ENCODE measurements around the gene KIAA0825. TPM values are rescaled to one million over a fixed set of nuclear protein-coding genes. Genes with fewer than 3 reads are reported as not detected.
A peak's percentile ranks its signal among the peaks of the same experiment; 100 is the strongest.

Gene KIAA0825
- total RNA-seq, 1 experiment from 2014 or later: 1.9 TPM

GRCh38 chr5:94304146-94304545 is 314.3 kb downstream of the KIAA0825 start:
- Histone ChIP-seq H3K27me3 (replicated peaks) (no peaks in the 10 kb centered on the region), H3K4me1 (replicated peaks) (no peaks in the 10 kb centered on the region), H3K9me3 (replicated peaks) (no peaks in the 10 kb centered on the region), H3K4me3 (no peak overlapping the region), H3K27ac (no peak overlapping the region), H3K36me3 (no peaks in the 10 kb centered on the region)
- DNase-seq (ENCODE audit: low read depth in 1 of 2, low spot score in 2 of 2): no peak

DNA sequence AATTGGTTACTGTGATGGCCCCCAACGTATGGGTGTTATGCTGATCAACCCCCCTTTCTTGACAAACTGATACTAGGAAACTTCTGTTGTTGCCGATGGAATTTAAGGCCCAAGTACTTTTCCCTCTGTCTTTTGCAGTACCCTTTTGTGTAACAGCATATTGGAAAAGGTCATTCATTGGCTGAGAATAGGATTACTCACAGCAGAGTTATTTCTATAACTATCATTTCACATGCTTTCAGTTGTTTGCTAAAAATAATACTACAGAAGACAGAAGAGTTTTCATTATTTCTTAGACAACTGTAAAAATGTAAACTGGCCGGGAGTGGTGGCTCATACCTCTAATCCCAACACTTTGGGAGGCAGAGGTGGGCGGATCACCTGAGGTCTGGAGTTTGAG is 329.5 kb downstream of the KIAA0825 start:
- Histone ChIP-seq H3K4me3 (no peak overlapping the region; the same call in 1 of the 2 replicates), H3K36me3 (no peaks in the 10 kb centered on the region), H3K27ac (peak overlapping the region; percentile 73), H3K27me3 (replicated peaks) (no peaks in the 10 kb centered on the region), H3K9me3 (replicated peaks) (no peaks in the 10 kb centered on the region), H3K4me1 (replicated peaks) (peaks cover 6% of the 10 kb centered on the region)
- DNase-seq (ENCODE audit: low read depth in 1 of 2, low spot score in 2 of 2): peak in 1 of 2 experiments; percentile 54

DNA sequence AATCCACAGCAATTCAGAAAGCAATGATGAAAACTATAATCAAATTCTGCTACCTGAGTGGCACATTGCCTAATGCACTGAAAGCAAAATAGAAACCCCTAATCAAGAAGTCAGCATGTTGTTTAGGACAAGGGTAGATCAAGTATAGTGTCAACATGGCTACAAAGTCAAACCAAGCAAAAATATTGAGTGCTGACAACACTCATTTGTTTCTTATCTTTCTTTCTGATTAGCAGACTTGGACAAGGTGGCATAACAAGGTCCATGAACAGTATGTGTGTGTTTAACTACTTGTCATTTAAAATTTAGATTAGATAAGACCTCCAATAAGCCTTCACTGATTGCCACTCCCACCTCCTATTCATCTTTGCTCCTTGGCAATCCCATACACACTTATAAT is 332.4 kb downstream of the KIAA0825 start:
- Histone ChIP-seq H3K9me3 (replicated peaks) (no peaks in the 10 kb centered on the region), H3K27ac (no peak overlapping the region), H3K27me3 (replicated peaks) (no peaks in the 10 kb centered on the region), H3K4me3 (no peak overlapping the region), H3K4me1 (replicated peaks) (peaks cover 6% of the 10 kb centered on the region), H3K36me3 (no peaks in the 10 kb centered on the region)
- no peak for DNase-seq (ENCODE audit: low read depth in 1 of 2, low spot score in 2 of 2)

DNA sequence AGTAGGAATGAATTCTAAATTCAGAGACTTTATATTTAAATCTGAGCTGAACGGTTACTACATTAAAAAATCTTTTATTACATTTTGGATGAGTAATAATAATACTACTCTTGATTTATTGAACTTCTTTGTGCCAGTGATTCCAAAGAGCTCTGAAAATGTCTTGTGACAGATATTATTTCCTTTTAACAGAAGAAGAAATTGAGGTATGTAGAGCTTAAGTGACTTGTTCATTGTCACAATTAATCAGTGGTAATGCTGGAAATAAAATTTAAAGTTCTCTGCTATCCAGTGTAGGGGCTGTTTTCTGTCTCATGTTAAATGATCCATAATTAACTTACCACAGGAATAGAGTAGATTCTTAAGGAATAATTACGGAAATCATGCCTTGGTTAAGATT is 335.3 kb downstream of the KIAA0825 start:
- no peaks in the 10 kb centered on the region for H3K4me1 ChIP-seq (replicated peaks)
- H3K4me3 ChIP-seq: no peak overlapping the region
- no peak overlapping the region for H3K27ac ChIP-seq
- no peaks in the 10 kb centered on the region for H3K27me3 ChIP-seq (replicated peaks)
- no peaks in the 10 kb centered on the region for H3K36me3 ChIP-seq
- no peaks in the 10 kb centered on the region for H3K9me3 ChIP-seq (replicated peaks)
- no peak for DNase-seq (ENCODE audit: low read depth in 1 of 2, low spot score in 2 of 2)

DNA sequence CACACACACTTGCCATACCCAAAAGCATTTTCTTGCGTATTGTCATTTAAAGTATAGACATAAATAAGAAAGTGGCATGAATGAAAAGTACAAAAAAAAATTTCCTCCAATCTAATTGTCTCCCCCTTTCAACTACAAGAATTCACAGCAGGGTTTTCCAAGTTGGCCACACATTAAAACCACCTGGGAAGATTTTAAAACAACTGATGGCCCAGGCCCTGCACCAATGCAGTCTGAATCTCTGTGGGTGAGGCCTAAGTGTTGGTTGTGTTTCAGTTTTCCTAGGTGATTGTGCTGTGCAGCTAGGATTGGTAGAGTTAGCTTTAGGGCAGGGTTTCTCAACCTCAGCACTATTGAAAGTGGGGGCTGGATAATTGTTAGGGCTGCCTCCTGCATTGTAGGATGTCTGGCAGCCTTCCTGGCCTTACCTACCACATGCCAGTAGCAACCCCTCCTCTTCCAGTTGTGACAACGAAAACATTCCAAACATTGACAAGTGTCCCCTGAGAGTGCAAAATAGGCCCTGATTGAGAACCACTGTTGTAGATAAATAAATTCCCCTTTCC is 337.1 kb downstream of the KIAA0825 start:
- DNase-seq (ENCODE audit: low read depth in 1 of 2, low spot score in 2 of 2): no peak
- H3K27me3 ChIP-seq (replicated peaks): no peaks in the 10 kb centered on the region

DNA sequence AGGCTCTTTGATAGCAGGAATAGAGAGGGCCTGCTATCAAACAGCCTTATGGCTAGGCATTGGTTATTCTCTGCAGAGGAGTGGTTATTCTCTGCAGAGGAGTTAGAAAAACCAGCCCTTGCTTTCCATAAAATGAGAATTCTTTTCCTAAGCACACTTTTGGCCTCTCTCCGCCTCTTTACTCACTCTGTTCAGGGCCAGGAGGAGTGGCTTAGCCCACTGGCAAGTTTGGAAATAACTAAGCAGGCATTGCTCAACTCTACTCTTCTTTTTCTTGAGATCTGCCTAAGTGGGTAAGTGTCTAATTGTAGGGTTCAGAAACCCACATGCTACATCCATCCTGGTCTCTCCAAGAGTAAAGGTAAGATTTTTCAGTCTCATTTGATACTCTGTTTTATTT is 341.7 kb downstream of the KIAA0825 start:
- no peak for DNase-seq (ENCODE audit: low read depth in 1 of 2, low spot score in 2 of 2)
- H3K27me3 ChIP-seq (replicated peaks): no peaks in the 10 kb centered on the region
- no peaks in the 10 kb centered on the region for H3K4me1 ChIP-seq (replicated peaks)
- H3K27ac ChIP-seq: no peak overlapping the region
- H3K36me3 ChIP-seq: no peaks in the 10 kb centered on the region
- no peak overlapping the region for H3K4me3 ChIP-seq
- no peaks in the 10 kb centered on the region for H3K9me3 ChIP-seq (replicated peaks)

More for the DNA sequence above, 337.1 kb downstream of the KIAA0825 start:
- no peaks in the 10 kb centered on the region for H3K4me1 ChIP-seq (replicated peaks)
- no peak overlapping the region for H3K4me3 ChIP-seq
- H3K9me3 ChIP-seq (replicated peaks): no peaks in the 10 kb centered on the region
- no peaks in the 10 kb centered on the region for H3K36me3 ChIP-seq
- H3K27ac ChIP-seq: no peak overlapping the region

DNA sequence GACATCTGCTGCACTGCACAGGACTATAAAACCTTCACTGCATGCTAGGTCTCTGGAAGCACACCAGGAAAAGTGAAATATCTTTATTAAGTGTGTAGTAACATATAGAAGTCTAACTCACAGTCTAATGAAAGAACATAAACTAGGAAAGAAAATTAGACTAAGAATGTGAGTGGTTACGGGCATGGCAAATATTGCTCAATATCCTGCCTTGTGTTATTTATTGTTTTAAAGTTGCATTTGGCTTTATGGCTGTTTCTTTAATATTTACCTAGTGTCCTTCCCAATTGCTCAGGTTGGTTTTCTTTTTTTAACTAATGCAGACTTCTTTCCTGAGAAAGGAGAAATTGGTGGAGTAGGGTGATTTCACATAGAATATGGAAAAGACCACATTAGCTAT is 342.4 kb downstream of the KIAA0825 start:
- no peaks in the 10 kb centered on the region for H3K4me1 ChIP-seq (replicated peaks)
- H3K27me3 ChIP-seq (replicated peaks): no peaks in the 10 kb centered on the region
- H3K27ac ChIP-seq: no peak overlapping the region
- H3K9me3 ChIP-seq (replicated peaks): no peaks in the 10 kb centered on the region
- no peak for DNase-seq (ENCODE audit: low read depth in 1 of 2, low spot score in 2 of 2)
- no peaks in the 10 kb centered on the region for H3K36me3 ChIP-seq
- H3K4me3 ChIP-seq: no peak overlapping the region

DNA sequence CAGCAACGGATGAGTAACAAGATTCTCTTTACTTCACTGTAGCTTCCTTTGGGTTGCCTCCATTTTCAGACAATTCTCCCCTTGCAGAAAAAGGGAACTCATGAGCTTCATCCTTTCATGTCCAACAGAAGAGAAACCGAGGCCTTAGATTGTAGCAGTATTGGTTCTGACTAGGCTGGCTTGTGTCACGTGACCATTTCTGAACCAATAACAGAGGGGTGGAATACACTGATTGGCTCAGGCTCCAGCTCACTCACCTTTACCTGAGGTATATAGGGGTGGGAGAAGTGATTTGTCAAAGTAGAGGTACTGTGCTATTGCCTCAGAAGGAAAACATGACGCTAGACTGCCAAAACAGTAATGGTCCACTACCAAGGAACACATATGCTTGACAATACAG is 343.7 kb downstream of the KIAA0825 start:
- no peaks in the 10 kb centered on the region for H3K27me3 ChIP-seq (replicated peaks)

DNA sequence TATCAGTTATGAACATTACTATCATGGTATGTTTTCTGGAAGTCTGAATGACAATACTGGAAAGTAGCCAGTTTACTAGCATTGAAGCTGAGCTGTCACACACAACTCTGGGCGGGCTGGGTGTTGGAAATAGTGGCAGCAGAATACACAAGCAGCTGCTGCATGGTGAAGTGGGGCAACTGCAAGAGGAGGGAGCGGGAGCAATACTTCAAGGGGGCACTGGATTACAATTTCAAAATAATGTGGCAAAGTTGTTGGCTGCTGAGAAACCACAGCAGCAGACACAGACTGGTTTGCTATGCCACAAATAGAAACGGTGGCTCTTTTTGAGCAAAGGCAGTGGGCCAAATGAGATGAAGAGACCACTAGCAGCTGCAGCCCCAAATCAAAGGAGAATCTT is 350.2 kb downstream of the KIAA0825 start:
- H3K27me3 ChIP-seq (replicated peaks): no peaks in the 10 kb centered on the region
- no peak for DNase-seq (ENCODE audit: low read depth in 1 of 2, low spot score in 2 of 2)

More for the DNA sequence above, 343.7 kb downstream of the KIAA0825 start:
- Histone ChIP-seq H3K4me3 (no peak overlapping the region), H3K36me3 (no peaks in the 10 kb centered on the region), H3K9me3 (replicated peaks) (no peaks in the 10 kb centered on the region), H3K27ac (no peak overlapping the region), H3K4me1 (replicated peaks) (no peaks in the 10 kb centered on the region)
- no peak for DNase-seq (ENCODE audit: low read depth in 1 of 2, low spot score in 2 of 2)

GRCh38 chr5:94267350-94267899 is 351.0 kb downstream of the KIAA0825 start:
- Histone ChIP-seq H3K9me3 (replicated peaks) (no peaks in the 10 kb centered on the region), H3K4me1 (replicated peaks) (no peaks in the 10 kb centered on the region), H3K27me3 (replicated peaks) (no peaks in the 10 kb centered on the region), H3K4me3 (no peak overlapping the region), H3K36me3 (no peaks in the 10 kb centered on the region), H3K27ac (no peak overlapping the region)
- DNase-seq (ENCODE audit: low read depth in 1 of 2, low spot score in 2 of 2): no peak

More for the DNA sequence above, 350.2 kb downstream of the KIAA0825 start:
- Histone ChIP-seq H3K27ac (no peak overlapping the region), H3K36me3 (no peaks in the 10 kb centered on the region), H3K4me1 (replicated peaks) (no peaks in the 10 kb centered on the region), H3K9me3 (replicated peaks) (no peaks in the 10 kb centered on the region), H3K4me3 (no peak overlapping the region)

GRCh38 chr5:94266170-94266569 is 352.2 kb downstream of the KIAA0825 start:
- Histone ChIP-seq H3K27ac (no peak overlapping the region), H3K4me3 (no peak overlapping the region), H3K4me1 (replicated peaks) (no peaks in the 10 kb centered on the region), H3K27me3 (replicated peaks) (no peaks in the 10 kb centered on the region), H3K9me3 (replicated peaks) (no peaks in the 10 kb centered on the region), H3K36me3 (no peaks in the 10 kb centered on the region)
- DNase-seq (ENCODE audit: low read depth in 1 of 2, low spot score in 2 of 2): no peak

- Histone ChIP-seq H3K4me3 (no peak overlapping the region), H3K4me1 (replicated peaks) (no peaks in the 10 kb centered on the region), H3K36me3 (no peaks in the 10 kb centered on the region), H3K9me3 (replicated peaks) (no peaks in the 10 kb centered on the region), H3K27ac (no peak overlapping the region), H3K27me3 (replicated peaks) (no peaks in the 10 kb centered on the region)
- no peak for DNase-seq (ENCODE audit: low read depth in 1 of 2, low spot score in 2 of 2)
These were observed 355.3 kb downstream of the KIAA0825 start for GRCh38 chr5:94263068-94263467.

DNA sequence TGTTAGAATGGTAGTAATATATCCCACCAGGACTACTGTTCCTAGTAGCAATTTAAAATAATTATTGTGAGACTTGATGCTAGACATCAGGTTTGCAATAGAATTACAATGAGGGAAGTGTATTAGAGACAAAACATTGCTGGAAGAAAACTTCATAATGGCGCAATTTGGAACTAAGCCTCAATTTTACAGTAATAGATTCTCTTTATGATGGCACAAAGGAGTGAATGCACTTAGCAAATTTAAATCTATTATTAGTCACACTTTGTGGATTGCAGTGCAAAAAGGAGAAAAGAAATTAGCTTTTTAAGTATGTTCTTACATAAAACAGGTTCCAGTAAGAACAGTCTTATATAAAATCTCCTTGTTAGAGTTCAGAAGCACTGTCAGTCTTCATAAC is 358.3 kb downstream of the KIAA0825 start:
- Histone ChIP-seq H3K9me3 (replicated peaks) (no peaks in the 10 kb centered on the region), H3K36me3 (no peaks in the 10 kb centered on the region), H3K27ac (no peak overlapping the region), H3K4me3 (no peak overlapping the region), H3K27me3 (replicated peaks) (no peaks in the 10 kb centered on the region), H3K4me1 (replicated peaks) (no peaks in the 10 kb centered on the region)
- DNase-seq (ENCODE audit: low read depth in 1 of 2, low spot score in 2 of 2): no peak

DNA sequence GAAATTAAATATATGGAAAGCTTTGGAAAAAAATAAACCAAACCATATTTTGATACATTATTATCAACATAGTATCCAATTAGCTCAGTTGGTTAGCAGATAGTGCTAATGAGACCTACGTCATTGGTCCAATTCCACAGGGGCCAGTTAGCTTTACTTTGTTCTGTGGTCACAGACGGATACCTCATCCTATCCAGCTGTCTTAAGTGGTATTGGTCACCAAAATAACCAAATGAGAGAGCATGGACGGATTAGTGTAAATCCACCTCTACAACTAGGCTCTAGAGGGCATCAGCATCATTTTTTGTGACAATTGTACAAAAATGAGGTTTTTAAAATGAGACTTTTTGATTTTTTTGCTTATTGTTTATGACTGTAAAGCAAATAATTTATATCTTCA is 364.2 kb downstream of the KIAA0825 start:
- Histone ChIP-seq H3K4me3 (no peak overlapping the region), H3K36me3 (no peaks in the 10 kb centered on the region), H3K27ac (no peak overlapping the region), H3K4me1 (replicated peaks) (no peaks in the 10 kb centered on the region), H3K9me3 (replicated peaks) (no peaks in the 10 kb centered on the region), H3K27me3 (replicated peaks) (no peaks in the 10 kb centered on the region)
- no peak for DNase-seq (ENCODE audit: low read depth in 1 of 2, low spot score in 2 of 2)

GRCh38 chr5:94250985-94251384 is 367.4 kb downstream of the KIAA0825 start:
- no peak for DNase-seq (ENCODE audit: low read depth in 1 of 2, low spot score in 2 of 2)
- H3K27ac ChIP-seq: no peak overlapping the region
- H3K4me3 ChIP-seq: no peak overlapping the region
- no peaks in the 10 kb centered on the region for H3K9me3 ChIP-seq (replicated peaks)
- no peaks in the 10 kb centered on the region for H3K4me1 ChIP-seq (replicated peaks)
- no peaks in the 10 kb centered on the region for H3K36me3 ChIP-seq
- no peaks in the 10 kb centered on the region for H3K27me3 ChIP-seq (replicated peaks)
